ENCODE data around the gene SDF4.

GRCh38 chr1:1218524-1219200 lies 13.1 kb downstream of the SDF4 start:
- TF ChIP-seq, protein P1, sequence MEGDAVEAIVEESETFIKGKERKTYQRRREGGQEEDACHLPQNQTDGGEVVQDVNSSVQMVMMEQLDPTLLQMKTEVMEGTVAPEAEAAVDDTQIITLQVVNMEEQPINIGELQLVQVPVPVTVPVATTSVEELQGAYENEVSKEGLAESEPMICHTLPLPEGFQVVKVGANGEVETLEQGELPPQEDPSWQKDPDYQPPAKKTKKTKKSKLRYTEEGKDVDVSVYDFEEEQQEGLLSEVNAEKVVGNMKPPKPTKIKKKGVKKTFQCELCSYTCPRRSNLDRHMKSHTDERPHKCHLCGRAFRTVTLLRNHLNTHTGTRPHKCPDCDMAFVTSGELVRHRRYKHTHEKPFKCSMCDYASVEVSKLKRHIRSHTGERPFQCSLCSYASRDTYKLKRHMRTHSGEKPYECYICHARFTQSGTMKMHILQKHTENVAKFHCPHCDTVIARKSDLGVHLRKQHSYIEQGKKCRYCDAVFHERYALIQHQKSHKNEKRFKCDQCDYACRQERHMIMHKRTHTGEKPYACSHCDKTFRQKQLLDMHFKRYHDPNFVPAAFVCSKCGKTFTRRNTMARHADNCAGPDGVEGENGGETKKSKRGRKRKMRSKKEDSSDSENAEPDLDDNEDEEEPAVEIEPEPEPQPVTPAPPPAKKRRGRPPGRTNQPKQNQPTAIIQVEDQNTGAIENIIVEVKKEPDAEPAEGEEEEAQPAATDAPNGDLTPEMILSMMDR (IDR thresholded peaks at IDR 0.05; ENCODE audit: insufficient read depth, low read depth, low read length) = no peak
- no peak for TF ChIP-seq EZH2 (IDR thresholded peaks at IDR 0.05; ENCODE audit: insufficient read depth, low read length)

Measured in astrocyte (in vitro differentiated cells and primary cell).